Activated CD4-positive, alpha-beta memory T cell treated with anti-CD3 and anti-CD28 coated beads, Interleukin-2, amount 10 ng/mL, durations not matched to agents 7 days and 5 days (primary cell): ENCODE measurements around the gene NOL4L. TPM values are rescaled to one million over a fixed set of nuclear protein-coding genes. Genes with fewer than 3 reads are reported as not detected.
"Not testable (repeated sequence)": the region's sequence is repeated elsewhere in the genome, so short reads cannot be mapped to it uniquely, and the experiment has no call there.

Experiments
- CTCF ChIA-PET: fragments of 350-600 bp; sonication (Branson Sonifier 250); formaldehyde crosslinking; loops from one replicate; lab custom pipeline; 2021; ENCODE audit warnings: antibody characterized with exemption, inconsistent platforms; lab: Charles Lee
- POLR2A ChIA-PET: fragments of 350-600 bp; sonication (Branson Sonifier 250); formaldehyde crosslinking; loops from one replicate; lab custom pipeline; 2021; ENCODE audit warnings: antibody characterized with exemption; lab: Charles Lee
- DNase-seq: peaks from one replicate; pipeline ENCODE4 v3.0.0-alpha.2; 2020
- H3K27ac Mint-ChIP-seq: one replicate; pipeline ENCODE4 v1.8.0; 2021; ENCODE audit warnings: mild to moderate bottlenecking, mixed read lengths
- H3K27me3 Mint-ChIP-seq: one replicate; pipeline ENCODE4 v1.8.0; 2021; ENCODE audit warnings: mixed read lengths
- H3K36me3 Mint-ChIP-seq: one replicate; pipeline ENCODE4 v1.8.0; 2021; ENCODE audit warnings: low read depth, mixed read lengths
- H3K4me1 Mint-ChIP-seq: one replicate; pipeline ENCODE4 v1.8.0; 2021; ENCODE audit warnings: mixed read lengths
- H3K4me3 Mint-ChIP-seq: one replicate; pipeline ENCODE4 v1.8.0; 2021; ENCODE audit warnings: mild to moderate bottlenecking, mixed read lengths
- H3K9me3 Mint-ChIP-seq: one replicate; pipeline ENCODE4 v1.8.0; 2021; ENCODE audit warnings: mixed read lengths
- total RNA-seq, 2 experiments: library from RNA; stranded (reverse); gene quantifications; one replicate each; pipeline ENCODE4 v1.2.3, GENCODE V29; 2021

Gene NOL4L
- total RNA-seq, 2 experiments from 2014 or later, result 17.1 to 19.1 TPM

- Mint-ChIP-seq H3K27ac (no peak overlapping the region), H3K4me3 (no peak overlapping the region), H3K4me1 (peaks cover 4% of the 10 kb centered on the region), H3K9me3 (no peaks in the 10 kb centered on the region), H3K27me3 (no peaks in the 10 kb centered on the region), H3K36me3 (no peaks in the 10 kb centered on the region)
- POLR2A ChIA-PET, result no interaction called here
- DNase-seq, result no peak
- CTCF ChIA-PET, result no interaction called here
Observed at GRCh38 chr20:32598606-32599005, 13.5 kb upstream of the NOL4L start.

- H3K27me3 Mint-ChIP-seq, result no peaks in the 10 kb centered on the region
- POLR2A ChIA-PET, result no interaction called here
- H3K36me3 Mint-ChIP-seq, result no peaks in the 10 kb centered on the region
- CTCF ChIA-PET, result no interaction called here
- H3K4me3 Mint-ChIP-seq, result no peak overlapping the region
- H3K9me3 Mint-ChIP-seq, result no peaks in the 10 kb centered on the region
- no peak for DNase-seq
- H3K4me1 Mint-ChIP-seq, result peaks cover 5% of the 10 kb centered on the region
- H3K27ac Mint-ChIP-seq, result no peak overlapping the region
Observed at GRCh38 chr20:32597714-32598113, 12.6 kb upstream of the NOL4L start.

GRCh38 chr20:32596681-32597252 lies 11.6 kb upstream of the NOL4L start:
- no peaks in the 10 kb centered on the region for H3K27me3 Mint-ChIP-seq
- H3K9me3 Mint-ChIP-seq, result no peaks in the 10 kb centered on the region
- no peak for DNase-seq
- no peak overlapping the region for H3K27ac Mint-ChIP-seq
- H3K4me1 Mint-ChIP-seq, result peaks cover 5% of the 10 kb centered on the region
- H3K36me3 Mint-ChIP-seq, result no peaks in the 10 kb centered on the region
- CTCF ChIA-PET, result no interaction called here
- no peak overlapping the region for H3K4me3 Mint-ChIP-seq
- POLR2A ChIA-PET, result no interaction called here

GRCh38 chr20:32595143-32595542 lies 10.0 kb upstream of the NOL4L start:
- DNase-seq, result no peak
- H3K27ac Mint-ChIP-seq, result no peak overlapping the region
- ChIA-PET CTCF (no interaction called here), POLR2A (no interaction called here)
- peaks cover 2% of the 10 kb centered on the region for H3K27me3 Mint-ChIP-seq
- no peaks in the 10 kb centered on the region for H3K9me3 Mint-ChIP-seq
- no peak overlapping the region for H3K4me3 Mint-ChIP-seq
- H3K4me1 Mint-ChIP-seq, result peaks cover 5% of the 10 kb centered on the region
- H3K36me3 Mint-ChIP-seq, result no peaks in the 10 kb centered on the region

- CTCF ChIA-PET, H3K27me3 Mint-ChIP-seq, H3K27ac Mint-ChIP-seq, POLR2A ChIA-PET, H3K9me3 Mint-ChIP-seq, H3K4me1 Mint-ChIP-seq, DNase-seq, H3K4me3 Mint-ChIP-seq, H3K36me3 Mint-ChIP-seq: not testable (repeated sequence)
Observed at GRCh38 chr20:32594669-32595068, 9.5 kb upstream of the NOL4L start.

GRCh38 chr20:32594204-32594603 lies 9.1 kb upstream of the NOL4L start:
- no peaks in the 10 kb centered on the region for H3K9me3 Mint-ChIP-seq
- H3K27ac Mint-ChIP-seq, result no peak overlapping the region
- peaks cover 5% of the 10 kb centered on the region for H3K4me1 Mint-ChIP-seq
- H3K4me3 Mint-ChIP-seq, result no peak overlapping the region
- ChIA-PET CTCF (no interaction called here), POLR2A (no interaction called here)
- H3K27me3 Mint-ChIP-seq, result peaks cover 2% of the 10 kb centered on the region
- H3K36me3 Mint-ChIP-seq, result no peaks in the 10 kb centered on the region
- DNase-seq, result no peak

- H3K9me3 Mint-ChIP-seq, DNase-seq, H3K4me1 Mint-ChIP-seq, POLR2A ChIA-PET, CTCF ChIA-PET, H3K4me3 Mint-ChIP-seq, H3K36me3 Mint-ChIP-seq, H3K27me3 Mint-ChIP-seq, H3K27ac Mint-ChIP-seq: not testable (repeated sequence)
Observed at GRCh38 chr20:32592616-32593015, 7.5 kb upstream of the NOL4L start.

- ChIA-PET POLR2A (no interaction called here), CTCF (no interaction called here)
- Mint-ChIP-seq H3K4me3 (no peak overlapping the region), H3K36me3 (no peaks in the 10 kb centered on the region), H3K4me1 (peaks cover 8% of the 10 kb centered on the region), H3K27ac (no peak overlapping the region), H3K9me3 (no peaks in the 10 kb centered on the region), H3K27me3 (peaks cover 13% of the 10 kb centered on the region)
- DNase-seq, result no peak
Observed at GRCh38 chr20:32592022-32592421, 6.9 kb upstream of the NOL4L start.

- H3K36me3 Mint-ChIP-seq, result peaks cover 3% of the 10 kb centered on the region
- H3K27me3 Mint-ChIP-seq, result peaks cover 28% of the 10 kb centered on the region
- no peak overlapping the region for H3K27ac Mint-ChIP-seq
- ChIA-PET POLR2A (no interaction called here), CTCF (no interaction called here)
- H3K9me3 Mint-ChIP-seq, result no peaks in the 10 kb centered on the region
- H3K4me1 Mint-ChIP-seq, result peaks cover 13% of the 10 kb centered on the region
- DNase-seq, result no peak
- H3K4me3 Mint-ChIP-seq, result no peak overlapping the region
Observed at GRCh38 chr20:32589769-32590168, 4.6 kb upstream of the NOL4L start.

GRCh38 chr20:32589256-32589655 lies 4.1 kb upstream of the NOL4L start:
- Mint-ChIP-seq H3K27ac (no peak overlapping the region), H3K4me1 (peaks cover 13% of the 10 kb centered on the region), H3K36me3 (peaks cover 3% of the 10 kb centered on the region), H3K27me3 (peaks cover 28% of the 10 kb centered on the region), H3K4me3 (no peak overlapping the region), H3K9me3 (no peaks in the 10 kb centered on the region)
- CTCF ChIA-PET, result no interaction called here
- no peak for DNase-seq
- POLR2A ChIA-PET, result no interaction called here

GRCh38 chr20:32588040-32588439 lies 2.9 kb upstream of the NOL4L start:
- CTCF ChIA-PET, result interaction anchor here (1.3 kb wide), 1 partner anchor 30 kb away, joined by 4 read pairs; no protein-coding TSS in a partner anchor
- DNase-seq, result no peak
- Mint-ChIP-seq H3K4me3 (no peak overlapping the region), H3K4me1 (peaks cover 10% of the 10 kb centered on the region), H3K36me3 (peaks cover 3% of the 10 kb centered on the region), H3K9me3 (no peaks in the 10 kb centered on the region), H3K27ac (no peak overlapping the region), H3K27me3 (peaks cover 28% of the 10 kb centered on the region)
- POLR2A ChIA-PET, result interaction anchor here (4.3 kb wide), 1 partner anchor 49 kb away, joined by 34 read pairs; no protein-coding TSS in a partner anchor

- H3K4me1 Mint-ChIP-seq, result peaks cover 22% of the 10 kb centered on the region
- peaks cover 3% of the 10 kb centered on the region for H3K36me3 Mint-ChIP-seq
- POLR2A ChIA-PET, result interaction anchor here (1.5 to 4.3 kb wide), 2 partner anchors 12 to 47 kb away, joined by 4 to 34 read pairs; no protein-coding TSS in a partner anchor
- peaks cover 28% of the 10 kb centered on the region for H3K27me3 Mint-ChIP-seq
- CTCF ChIA-PET, result no interaction called here
- H3K27ac Mint-ChIP-seq, result no peak overlapping the region
- no peaks in the 10 kb centered on the region for H3K9me3 Mint-ChIP-seq
- DNase-seq, result no peak
- peak overlapping the region; percentile 82 for H3K4me3 Mint-ChIP-seq
Observed at GRCh38 chr20:32586291-32586690, 1.2 kb upstream of the NOL4L start.

GRCh38 chr20:32585586-32586127 lies 524 bp upstream of the NOL4L start:
- peaks cover 3% of the 10 kb centered on the region for H3K36me3 Mint-ChIP-seq
- DNase-seq, result no peak
- peak overlapping the region; percentile 82 for H3K4me3 Mint-ChIP-seq
- H3K4me1 Mint-ChIP-seq, result peaks cover 27% of the 10 kb centered on the region
- H3K27me3 Mint-ChIP-seq, result peaks cover 26% of the 10 kb centered on the region
- no peaks in the 10 kb centered on the region for H3K9me3 Mint-ChIP-seq
- no peak overlapping the region for H3K27ac Mint-ChIP-seq
- ChIA-PET POLR2A (interaction anchor here (1.3 to 4.3 kb wide), 3 partner anchors 15 to 63 kb away, joined by 3 to 34 read pairs (median 4); no protein-coding TSS in a partner anchor), CTCF (no interaction called here)

GRCh38 chr20:32583581-32584070 lies 1.5 kb downstream of the NOL4L start:
- peak; percentile 18 for DNase-seq
- Mint-ChIP-seq H3K9me3 (no peaks in the 10 kb centered on the region), H3K27ac (no peak overlapping the region), H3K4me3 (no peak overlapping the region), H3K27me3 (peaks cover 26% of the 10 kb centered on the region), H3K4me1 (peaks cover 24% of the 10 kb centered on the region), H3K36me3 (peaks cover 3% of the 10 kb centered on the region)
- ChIA-PET POLR2A (no interaction called here), CTCF (no interaction called here)
